ENCODE data around the gene LLGL2.

DNA sequence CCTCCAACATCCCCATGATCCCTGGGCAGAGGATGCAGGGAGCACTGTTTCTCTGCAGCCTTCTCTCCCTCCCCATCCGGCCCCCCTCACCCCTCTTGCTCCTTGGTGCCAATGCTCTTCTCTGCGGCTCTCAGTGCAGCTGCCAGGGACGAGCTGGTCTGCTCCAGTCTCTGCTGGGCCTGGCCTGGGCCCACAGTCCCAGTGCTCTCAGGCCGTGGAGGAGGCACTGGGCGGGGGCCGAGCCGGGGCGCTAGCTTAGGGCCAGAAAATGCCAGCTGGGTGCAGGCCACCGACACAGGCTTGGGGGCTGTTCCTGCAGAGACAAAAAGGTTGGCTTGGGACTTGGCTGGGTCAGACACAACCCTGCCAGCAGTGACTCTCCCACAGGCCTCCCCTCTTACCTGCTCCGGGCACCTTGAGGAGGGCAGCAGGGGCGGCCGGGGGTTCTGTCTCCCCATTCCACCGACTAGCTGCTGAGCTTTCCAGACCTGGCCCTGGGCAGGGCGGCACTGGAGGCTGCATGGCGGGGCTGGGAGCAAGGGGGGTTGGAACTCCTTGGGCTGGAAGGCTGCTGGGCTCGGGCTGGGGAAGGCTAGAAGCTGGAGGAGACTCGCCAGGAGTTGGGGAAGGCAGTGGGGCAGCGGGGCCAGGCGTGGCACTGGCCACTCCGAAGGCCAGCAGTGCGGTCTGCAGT, 24.0 kb upstream of the LLGL2 start:
- TF ChIP-seq, protein P1, sequence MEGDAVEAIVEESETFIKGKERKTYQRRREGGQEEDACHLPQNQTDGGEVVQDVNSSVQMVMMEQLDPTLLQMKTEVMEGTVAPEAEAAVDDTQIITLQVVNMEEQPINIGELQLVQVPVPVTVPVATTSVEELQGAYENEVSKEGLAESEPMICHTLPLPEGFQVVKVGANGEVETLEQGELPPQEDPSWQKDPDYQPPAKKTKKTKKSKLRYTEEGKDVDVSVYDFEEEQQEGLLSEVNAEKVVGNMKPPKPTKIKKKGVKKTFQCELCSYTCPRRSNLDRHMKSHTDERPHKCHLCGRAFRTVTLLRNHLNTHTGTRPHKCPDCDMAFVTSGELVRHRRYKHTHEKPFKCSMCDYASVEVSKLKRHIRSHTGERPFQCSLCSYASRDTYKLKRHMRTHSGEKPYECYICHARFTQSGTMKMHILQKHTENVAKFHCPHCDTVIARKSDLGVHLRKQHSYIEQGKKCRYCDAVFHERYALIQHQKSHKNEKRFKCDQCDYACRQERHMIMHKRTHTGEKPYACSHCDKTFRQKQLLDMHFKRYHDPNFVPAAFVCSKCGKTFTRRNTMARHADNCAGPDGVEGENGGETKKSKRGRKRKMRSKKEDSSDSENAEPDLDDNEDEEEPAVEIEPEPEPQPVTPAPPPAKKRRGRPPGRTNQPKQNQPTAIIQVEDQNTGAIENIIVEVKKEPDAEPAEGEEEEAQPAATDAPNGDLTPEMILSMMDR (conservative IDR thresholded peaks at IDR 0.05 in 1 of 2, IDR thresholded peaks at IDR 0.05 in 1 of 2; ENCODE audit: extremely low read depth in 1 of 2, insufficient read depth in 1 of 2, low read depth in 1 of 2, low read length in 2 of 2), result no peak
- TF ChIP-seq EZH2 (IDR thresholded peaks at IDR 0.05; ENCODE audit: borderline replicate concordance, low read length), result no peak
